Stimulated activated CD4-positive, alpha-beta T cell treated with anti-CD3 and anti-CD28 coated beads, Interleukin-4, amount 100 ng/mL, for 1 hour (primary cell): Measurements from ENCODE around the gene SPOCK2.

ENCODE experiments used
- DNase-seq: peaks from one replicate; pipeline ENCODE4 v3.0.0-alpha.2; 2020

SPOCK2 gene

DNA sequence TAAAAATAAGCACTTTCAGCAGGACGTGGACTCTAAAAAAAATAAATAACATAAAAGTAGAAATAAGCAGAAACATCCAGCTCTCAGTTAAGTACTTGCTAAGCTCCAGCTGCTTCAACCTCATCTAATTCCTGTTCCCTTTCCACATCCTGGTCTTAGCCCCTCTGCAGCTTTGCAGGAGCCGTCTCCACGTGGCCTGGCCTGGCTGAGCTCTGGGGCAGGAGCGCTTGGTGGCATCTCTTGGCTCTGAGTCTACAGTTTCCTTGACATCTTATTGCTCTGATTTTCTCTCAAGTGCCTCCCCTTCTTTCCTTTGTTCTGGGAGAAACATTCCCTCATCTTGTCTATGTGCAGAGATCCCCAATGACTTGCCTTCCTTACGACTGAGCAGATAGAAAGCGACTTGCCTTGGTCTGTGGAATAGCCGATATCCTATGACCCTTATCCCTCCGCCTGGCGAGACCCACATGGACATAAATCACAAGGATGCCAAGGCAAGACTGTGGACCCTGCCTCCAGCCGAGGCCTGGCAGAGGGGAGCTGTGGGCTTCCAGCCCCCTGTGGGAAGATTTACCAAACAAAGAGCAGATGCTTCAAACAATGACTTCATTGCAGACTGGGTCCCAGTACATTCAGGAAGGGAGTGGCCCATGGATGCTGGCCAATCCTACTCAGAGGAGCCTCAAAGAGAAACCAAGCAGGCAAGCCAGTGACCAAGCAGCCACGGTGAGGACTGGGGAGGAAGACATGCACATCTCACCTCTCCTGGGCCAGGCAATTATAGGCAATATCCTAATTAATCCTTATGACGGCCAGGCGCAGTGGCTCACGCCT is 61.9 kb downstream of the SPOCK2 start:
- no peak for DNase-seq

DNA sequence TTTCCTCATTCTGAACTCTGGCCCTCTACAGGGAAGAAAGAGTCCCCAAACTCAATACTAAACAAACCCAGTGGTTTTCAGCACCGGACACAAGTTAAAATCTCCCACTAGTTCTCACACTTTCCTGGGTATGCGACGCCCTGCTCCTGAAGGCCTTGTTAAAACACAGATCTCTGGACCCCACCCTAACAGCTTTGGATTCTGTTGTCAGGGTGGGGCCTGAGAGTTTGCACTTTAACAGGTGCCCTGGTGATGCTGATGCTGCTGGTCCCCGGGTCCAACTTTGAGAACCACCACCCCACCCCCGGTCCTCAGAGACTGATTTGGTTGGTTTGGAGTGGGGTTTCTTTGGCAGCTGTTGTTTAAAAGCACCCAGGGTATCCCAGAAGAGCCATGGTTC is 62.5 kb downstream of the SPOCK2 start:
- no peak for DNase-seq

DNA sequence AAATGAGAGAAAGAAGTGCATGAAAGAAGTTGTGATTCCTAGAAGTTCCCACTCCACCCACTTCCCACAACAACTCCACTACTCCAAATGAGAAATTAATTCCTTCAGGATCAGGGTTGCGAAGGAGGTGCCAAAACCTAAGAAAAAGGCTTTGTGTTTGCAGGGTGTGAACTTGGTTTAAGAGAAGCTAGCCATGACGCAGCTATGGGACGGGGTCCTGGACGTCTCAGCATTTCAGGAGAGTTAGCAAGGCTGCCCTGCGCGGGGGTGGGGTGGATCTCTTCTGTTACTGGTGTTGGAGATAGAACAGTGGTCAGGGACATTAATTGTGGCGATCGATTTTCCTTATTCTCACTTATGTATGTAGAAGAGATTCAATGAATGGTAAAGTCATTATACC is 63.0 kb downstream of the SPOCK2 start:
- no peak for DNase-seq

DNA sequence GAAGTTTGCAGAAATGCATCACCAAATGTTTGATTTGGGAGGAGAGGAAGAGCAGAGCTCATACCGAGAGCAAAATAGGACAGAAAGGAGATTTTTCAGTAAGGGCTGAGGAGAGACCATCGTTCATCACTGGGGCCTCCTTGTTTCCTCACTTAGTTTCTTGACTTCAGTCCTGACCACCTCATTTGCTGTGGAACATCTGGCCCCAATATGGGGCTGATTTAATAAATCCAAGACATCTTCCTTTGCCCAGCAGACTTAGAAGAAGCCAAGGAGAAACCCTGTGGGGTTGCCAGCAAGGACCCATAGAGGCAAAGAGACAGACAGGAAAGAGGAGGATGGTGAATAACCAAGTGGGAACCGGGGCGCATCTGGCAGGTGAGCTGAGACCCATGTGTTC is 63.8 kb downstream of the SPOCK2 start:
- no peak for DNase-seq

DNA sequence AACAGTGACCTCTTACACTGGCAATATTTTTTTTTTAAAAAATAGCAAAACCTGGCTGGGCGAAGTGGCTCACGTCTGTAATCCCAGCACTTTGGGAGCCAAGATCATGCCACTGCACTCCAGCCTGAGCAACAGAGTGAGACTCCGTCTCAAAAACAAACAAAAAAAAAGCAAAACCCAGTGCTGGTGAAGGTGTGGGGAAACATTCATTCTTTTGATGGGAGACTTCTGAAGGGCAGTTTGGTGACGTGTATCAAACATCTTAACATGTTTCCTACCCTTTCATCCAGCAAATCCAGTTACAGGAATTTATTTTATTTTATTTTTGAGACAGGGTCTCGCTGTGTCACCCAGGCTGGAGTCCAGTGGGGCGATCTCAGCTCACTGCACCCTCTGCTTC is 66.1 kb downstream of the SPOCK2 start:
- DNase-seq = no peak

DNA sequence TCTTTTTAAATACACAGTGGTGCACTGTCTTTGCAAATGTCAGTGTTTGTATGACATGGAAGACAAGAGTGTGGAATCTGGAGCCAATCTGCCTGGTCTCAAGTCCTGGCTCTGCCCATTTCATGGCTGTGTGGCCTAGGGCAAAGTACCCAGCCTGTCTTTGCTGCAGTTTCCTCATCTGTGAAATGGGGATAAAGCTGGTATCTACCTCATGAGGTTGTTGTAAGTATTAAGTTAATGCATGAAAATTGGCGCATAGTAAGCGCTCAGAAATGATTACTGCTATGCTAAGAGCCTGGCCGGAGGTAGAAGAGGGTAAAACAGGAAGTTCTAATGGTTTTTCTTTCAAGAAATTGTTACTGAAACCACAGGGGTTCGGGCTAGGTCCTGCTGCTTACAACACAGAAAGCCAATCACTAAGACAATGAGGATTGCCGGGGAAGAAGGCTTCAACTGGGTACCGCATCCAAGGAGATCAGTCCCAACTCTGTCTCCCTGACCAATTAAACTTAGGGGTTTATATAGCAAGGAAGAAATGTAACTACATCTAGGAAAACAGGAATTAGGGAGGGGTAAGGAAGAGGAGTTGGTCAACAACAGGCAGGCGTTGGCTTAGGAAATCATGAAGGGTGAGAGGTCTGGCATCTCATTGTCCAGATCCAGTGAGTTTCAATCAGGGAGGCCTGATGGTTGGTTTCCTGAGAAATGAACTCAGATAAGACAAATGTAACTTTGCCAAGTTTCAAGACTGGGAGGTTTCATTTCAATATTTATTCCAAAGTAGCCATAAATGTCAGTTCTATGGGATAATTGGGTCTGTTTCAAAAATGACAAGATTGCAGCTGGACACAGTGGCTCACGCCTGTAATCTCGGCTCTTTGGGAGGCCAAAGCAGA is 67.2 kb downstream of the SPOCK2 start:
- no peak for DNase-seq

DNA sequence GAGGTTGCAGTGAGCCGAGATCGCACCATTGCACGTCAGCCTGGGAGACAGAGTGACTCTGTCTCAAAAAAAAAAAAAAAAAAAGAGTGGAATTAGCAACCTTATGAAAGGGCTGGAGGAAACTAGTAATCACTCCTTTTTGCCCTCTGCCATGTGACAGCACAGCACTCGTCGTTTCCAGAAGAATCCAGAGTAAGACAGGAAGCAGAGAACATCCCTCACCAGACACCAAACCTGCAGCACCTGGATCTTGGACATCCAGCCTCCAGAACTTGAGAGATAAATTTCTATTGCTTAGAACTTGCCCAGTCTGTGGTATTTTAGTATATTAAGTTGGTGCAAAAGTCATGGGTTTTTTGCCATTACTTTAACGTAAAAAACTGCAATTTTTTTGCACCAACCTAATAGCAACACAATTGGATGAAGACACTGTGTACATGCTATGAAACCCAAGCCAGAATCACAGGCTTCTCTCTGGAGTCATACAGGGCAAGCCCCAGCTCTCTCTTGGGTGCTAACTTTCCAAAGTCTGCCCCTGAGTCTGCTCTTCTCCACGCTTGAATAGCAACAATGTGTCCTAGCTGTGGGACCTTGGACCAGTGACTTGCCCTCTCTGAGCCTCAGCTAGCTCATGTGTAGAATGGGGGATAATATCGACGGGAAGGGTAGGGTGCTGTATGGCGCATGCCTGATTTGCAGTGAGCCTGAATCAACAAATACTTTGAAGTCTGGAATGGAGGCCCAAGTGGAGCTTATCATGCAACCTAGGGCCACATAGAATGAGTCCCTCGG is 69.1 kb downstream of the SPOCK2 start:
- DNase-seq = no peak

DNA sequence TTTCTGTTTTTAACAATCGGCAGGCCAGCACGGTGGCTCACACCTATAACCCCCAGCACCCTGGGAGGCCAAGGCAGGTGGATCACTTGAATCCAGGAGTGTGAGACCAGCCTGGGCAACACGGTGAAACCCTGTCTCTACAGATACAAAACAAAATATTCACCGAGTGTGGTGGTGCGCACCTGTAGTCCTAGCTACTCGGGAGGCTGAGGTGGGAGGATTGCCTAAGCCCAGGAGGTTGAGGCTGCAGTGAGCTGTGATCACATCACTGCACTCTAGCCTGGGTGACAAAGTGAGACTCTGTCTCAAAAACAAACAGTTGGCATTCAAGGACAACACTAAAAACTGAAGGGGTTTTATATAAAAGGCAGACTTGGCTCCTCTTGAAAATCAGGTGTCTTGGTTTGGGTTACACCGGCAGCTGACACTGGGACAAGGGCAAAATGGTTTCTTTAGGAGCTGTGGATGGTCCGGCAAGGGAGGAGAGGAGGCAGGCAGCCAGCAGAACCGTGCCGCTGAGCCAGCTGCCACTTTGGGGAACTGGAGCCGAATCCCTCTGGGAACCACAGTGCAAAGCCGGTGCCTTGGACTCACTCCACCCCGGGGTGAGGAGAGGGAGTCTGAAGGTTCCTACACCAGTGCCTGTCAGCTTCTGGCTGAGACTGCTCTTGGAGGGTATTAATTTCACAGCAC is 71.6 kb downstream of the SPOCK2 start:
- DNase-seq = no peak

DNA sequence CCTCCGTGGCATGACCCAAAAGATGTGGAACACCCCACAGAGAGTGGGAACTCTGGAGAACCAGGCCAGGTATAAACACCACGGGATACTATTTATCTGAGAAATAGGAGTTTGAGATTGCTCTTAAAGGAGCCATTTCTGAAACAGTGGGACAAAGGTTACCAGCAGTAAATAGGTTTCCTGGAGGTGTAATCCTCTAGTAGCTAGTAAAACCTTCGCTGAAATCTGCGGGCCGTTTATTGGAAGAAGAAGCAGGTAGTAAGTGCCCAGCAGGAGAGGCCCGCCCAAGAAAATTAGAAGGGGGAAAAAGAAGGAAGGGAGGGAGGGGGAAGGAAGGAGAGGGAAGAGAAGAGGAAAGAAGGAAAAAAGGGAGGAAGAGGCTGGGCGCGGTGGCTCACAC is 72.5 kb downstream of the SPOCK2 start:
- no peak for DNase-seq

DNA sequence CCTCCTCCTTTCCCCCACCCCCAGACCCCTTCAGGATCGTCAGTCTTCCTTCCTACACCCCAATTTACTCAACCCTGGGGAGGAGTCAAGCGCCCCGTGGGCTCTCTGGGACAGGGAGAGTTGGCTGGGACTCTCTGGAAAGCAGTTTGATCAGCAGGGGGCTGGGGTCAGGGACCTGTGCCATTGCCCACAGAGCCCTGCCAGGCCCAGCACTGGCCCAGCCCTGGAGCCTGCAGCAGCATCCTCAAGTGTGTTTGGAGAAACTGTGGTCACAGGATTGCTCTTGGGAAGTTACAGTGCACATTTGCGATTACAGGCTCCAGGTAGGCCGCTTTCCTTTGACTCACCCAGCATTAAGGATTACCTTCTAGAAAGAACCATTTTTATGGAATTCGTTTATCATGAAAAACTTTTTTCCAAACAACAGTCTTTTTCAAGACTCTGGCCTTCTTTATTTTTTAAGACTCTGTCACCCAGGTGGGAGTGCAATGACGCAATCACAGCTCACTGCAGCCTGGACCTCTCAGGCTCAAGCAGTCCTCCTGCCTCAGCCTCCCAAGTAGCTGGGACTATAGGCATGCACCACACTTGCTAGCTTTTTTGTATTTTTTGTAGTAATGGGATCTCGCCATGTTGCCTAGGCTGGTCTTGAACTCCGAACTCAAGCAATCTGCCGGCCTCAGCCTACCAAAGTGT is 73.4 kb downstream of the SPOCK2 start:
- no peak for DNase-seq

DNA sequence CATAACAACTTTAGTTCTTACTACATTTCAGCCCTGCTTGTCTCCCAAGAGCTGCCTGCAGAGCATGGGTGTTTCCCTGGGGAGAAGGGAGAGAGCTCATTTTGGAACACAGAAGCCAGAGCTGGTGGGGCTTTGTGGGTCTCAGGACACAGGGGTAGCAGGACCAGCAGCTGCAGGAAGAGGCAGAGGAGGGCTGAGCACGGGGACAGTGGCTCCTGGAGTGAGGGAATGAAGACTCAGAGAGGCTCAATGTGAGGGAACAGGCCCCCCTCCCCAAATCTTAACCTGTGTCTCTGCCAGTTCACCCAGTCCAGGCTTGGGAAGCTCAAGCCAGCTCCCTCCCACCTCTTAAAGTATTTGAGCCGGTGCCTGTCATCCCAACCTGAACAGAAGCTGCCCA is 74.2 kb downstream of the SPOCK2 start:
- DNase-seq = no peak

DNA sequence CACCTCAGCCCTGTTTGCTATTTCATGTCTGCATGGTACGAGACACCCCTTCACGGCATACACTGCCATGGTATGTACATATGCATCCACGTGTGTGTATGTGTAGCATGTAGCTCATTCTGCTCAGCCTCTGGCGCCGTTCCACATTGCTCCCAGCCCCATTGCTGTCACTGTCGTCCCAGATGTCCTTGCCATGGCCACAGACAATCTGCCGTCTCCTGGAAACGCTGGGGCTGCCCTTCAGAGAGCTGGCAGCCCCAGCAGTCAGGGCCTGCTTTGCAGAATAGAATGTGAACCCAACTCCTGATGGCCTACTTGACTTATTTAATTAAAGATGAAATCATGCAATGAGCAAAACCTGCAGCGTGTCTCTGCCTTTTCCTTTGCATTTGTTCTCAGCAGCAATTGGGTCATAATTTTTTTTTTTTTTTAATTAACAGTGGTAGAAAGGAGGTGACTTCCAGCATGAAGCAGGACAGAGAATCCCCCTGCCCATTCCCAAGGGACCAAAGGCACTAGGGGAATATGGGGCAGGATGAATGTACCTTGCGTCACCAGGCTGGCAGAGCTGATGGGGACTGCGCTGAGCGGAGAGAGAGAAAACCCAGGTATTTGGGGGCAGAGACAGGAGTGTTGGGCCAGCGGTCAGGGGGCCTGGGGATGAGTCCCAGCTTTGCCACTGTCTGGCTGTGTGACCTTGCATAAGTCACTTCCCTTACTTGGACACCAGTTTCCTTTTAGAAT is 75.0 kb downstream of the SPOCK2 start:
- no peak for DNase-seq

DNA sequence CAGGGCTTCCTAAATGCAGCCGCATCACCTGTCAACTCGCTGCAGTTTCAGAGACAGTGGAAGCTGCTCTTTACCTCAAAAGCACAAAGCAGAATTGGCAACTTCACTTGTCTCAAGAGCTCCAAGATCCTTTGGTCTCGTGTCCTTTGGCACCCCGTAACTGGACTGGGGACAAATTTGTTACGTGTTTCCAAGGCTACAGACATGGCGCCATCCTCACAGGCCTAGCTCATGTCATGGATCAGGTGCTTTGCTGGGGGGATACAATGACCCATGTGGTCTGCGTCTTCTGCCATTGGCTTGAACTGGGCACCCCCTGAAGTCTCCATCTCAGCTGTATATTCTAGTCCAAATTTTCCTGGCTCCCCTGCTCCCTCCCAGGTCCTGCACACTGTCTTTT is 75.6 kb downstream of the SPOCK2 start:
- DNase-seq = no peak

DNA sequence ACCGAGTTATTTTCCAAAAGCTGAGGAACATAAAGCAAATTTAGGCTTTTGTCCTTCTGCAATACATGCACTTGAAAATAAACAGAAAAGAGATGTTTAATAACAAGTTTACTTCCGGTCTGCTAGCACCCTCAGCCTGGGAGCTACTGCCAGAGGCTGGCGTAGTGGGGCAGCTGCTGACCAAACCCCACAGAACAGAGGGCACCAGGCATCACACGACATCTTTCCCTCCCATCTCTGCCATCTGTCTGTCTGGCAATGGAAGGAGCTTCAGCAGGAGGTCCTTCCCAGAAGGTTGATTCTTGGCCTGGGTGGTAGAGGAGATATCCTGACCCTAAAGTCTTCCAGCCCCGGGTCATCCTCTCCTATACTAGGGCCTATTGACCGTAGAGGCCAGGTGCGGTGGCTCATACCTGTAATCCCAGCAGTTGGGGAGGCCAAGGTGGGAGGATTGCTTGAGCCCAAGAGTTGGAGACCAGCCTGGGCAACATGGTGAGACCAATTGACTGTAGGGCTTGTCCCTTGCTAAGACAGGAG is 76.3 kb downstream of the SPOCK2 start:
- no peak for DNase-seq

DNA sequence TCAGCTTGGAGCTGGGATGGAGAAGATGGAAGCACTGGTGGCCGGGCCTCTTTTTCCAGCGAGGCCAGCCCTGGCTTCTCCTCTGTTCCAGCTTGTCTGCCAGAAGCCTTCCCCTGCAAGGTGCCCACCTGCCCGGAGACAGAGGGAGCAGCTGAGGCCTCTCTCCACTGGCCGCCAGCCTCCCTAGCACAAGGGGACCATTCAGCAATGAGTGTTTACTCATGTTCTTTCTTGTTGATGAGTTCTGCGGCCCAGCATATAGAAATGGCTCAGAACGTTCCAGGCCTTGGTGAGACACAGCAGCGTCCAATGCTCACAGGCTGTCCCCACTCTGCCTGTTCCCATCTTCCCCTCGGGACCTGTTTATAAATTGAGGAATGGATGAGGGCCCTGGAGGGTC is 76.9 kb downstream of the SPOCK2 start:
- no peak for DNase-seq

DNA sequence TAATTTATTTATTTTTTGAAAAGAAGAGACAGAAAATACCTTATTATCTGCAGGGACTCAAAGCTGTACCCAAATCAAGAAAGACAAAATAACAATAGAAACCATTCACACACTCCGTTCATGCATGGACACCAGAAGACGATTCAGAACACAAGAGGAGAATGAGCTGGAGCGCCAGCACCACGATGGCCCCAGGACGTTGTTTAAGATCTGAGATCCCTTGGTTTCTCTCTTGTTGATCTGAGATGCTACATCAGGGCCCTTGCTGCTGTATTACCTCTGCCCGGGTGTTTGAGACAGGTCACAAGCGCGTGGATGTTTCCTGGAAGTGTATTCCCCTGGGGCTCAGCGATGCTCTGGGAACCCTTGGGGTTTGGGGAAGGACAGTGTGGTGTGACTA is 77.3 kb downstream of the SPOCK2 start:
- no peak for DNase-seq

DNA sequence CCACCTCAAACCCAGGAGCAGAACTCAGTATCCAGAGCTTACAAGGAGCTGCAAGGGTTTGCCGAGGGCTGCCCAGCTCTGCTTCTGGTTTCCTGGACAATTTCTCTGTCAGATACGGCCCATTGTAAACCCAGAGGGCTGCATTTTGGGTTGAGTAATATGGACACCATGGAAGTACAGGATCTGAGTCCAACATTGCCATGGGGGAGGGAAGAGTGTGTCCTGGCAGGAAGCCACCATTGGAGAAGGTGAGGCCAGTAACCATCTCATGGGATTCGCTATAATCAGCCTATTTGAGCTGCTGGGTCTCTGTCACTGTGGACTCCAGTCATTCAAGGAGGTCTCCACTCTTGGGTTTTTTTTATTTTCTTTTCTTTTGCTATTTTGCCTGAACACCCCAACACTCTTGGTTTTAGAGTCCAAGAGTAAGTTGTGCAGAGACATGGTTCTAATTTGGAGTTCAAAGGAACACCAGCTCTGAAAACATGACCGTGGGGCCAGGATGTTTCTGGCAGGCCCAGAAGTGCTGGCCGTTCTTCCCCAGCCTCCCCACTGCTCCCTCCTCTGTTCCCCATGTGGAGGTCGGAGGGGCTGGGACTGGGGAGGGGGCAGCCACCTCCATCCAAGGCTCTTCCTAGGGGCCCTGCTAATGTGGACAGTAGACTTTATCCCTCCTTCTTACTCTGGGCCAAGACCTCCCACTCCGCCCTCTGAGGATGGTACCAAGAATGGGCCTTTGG is 77.9 kb downstream of the SPOCK2 start:
- no peak for DNase-seq

DNA sequence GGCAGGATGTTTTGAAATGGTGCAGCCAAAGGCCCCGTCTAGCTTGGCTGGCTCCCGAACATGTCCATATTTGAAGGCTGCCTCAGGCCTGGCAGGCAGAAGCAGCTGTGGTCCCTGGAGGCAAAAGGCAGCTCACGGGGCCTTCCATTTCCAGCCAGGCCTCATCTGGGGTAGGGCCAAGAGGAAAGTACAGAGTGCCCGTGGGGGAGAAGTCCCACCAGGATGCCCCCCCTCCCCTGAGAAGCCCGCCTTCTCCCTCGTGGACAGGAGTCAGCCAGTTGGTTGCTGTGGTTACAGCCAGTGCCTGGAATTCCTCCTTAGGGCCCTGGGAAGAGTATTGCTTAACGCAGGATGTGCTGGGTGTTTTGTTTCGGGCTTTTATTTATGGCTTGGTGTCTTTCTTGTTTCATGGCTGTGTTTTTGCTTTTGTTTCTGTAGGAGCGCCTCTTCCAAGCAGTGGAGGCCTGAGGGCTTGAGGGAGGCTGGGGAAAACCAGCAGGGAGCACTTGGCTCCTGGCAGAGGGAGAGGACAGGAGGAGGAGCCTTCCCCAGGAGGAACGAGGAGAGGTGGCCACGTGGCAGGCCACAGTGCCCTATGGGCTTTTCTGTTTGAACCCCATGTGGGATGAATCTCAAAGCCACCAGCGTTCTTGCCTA is 78.8 kb downstream of the SPOCK2 start:
- DNase-seq = no peak

DNA sequence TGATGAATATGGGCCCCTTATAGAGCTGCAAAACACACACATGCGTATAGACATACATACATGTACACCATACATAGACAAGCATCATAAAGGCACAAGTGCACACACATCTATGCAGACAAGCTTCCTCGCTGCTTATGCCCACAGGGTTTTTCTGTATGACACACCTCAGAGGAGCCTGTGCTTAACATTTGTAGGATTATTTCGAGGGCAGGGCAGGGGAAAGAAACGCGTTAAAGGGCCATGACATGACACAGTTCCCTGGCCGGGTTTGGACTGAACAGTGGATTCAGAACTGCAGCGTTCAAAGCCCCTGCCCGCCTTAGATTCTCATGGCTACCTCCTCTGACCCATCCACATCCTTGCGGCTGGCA is 79.3 kb downstream of the SPOCK2 start:
- no peak for DNase-seq
